Endodermal cell (in vitro differentiated cells): ENCODE measurements around the gene APOC3. TPM values are rescaled to one million over a fixed set of nuclear protein-coding genes. Genes with fewer than 3 reads are reported as not detected.
A peak's percentile ranks its signal among the peaks of the same experiment; 100 is the strongest.

Experiments
- DNase-seq: peaks from one replicate; pipeline ENCODE4 v3.0.0-alpha.2; 2017
- H3K27ac ChIP-seq: 2 replicates; pipeline ENCODE4 v1.5.1; 2013; ENCODE audit warnings: mild to moderate bottlenecking, low read depth, low read length, moderate library complexity
- H3K27me3 ChIP-seq: 2 replicates; pipeline ENCODE4 v1.6.1; 2013; ENCODE audit warnings: mild to moderate bottlenecking, low read length, moderate library complexity; ENCODE audit not compliant: insufficient read depth, control insufficient read depth, poor library complexity, severe bottlenecking
- H3K36me3 ChIP-seq: 2 replicates; pipeline ENCODE4 v1.7.0; 2013; ENCODE audit warnings: mild to moderate bottlenecking, low read length, moderate library complexity; ENCODE audit not compliant: control insufficient read depth, insufficient read depth
- H3K4me1 ChIP-seq: one replicate; pipeline ENCODE4 v1.7.0; 2013; ENCODE audit warnings: low read length; ENCODE audit not compliant: control insufficient read depth, insufficient read depth
- H3K4me3 ChIP-seq: 2 replicates; pipeline ENCODE4 v1.5.1; 2013; ENCODE audit warnings: mild to moderate bottlenecking, low read length, moderate library complexity
- H3K9ac ChIP-seq: 2 replicates; pipeline ENCODE4 v1.6.1; 2013; ENCODE audit warnings: mild to moderate bottlenecking, low read length, moderate library complexity; ENCODE audit not compliant: poor library complexity, severe bottlenecking; ENCODE audit errors: extremely low read depth
- H3K9me3 ChIP-seq: 2 replicates; pipeline ENCODE4 v1.6.1; 2013; ENCODE audit warnings: mild to moderate bottlenecking, low read length, moderate library complexity; ENCODE audit not compliant: control insufficient read depth
- H3K27ac Mint-ChIP-seq: 2 replicates; pipeline ENCODE4 v1.8.0; 2020; ENCODE audit warnings: mixed read lengths
- H3K27me3 Mint-ChIP-seq: 2 replicates; pipeline ENCODE4 v1.8.0; 2021; ENCODE audit warnings: mild to moderate bottlenecking, mixed read lengths; ENCODE audit not compliant: insufficient read depth
- H3K36me3 Mint-ChIP-seq: 2 replicates; pipeline ENCODE4 v1.8.0; 2020; ENCODE audit warnings: low read depth, mixed read lengths
- H3K4me1 Mint-ChIP-seq: 2 replicates; pipeline ENCODE4 v1.8.0; 2020; ENCODE audit warnings: mixed read lengths
- H3K4me3 Mint-ChIP-seq: 2 replicates; pipeline ENCODE4 v1.8.0; 2020; ENCODE audit warnings: mild to moderate bottlenecking, moderate library complexity, mixed read lengths
- H3K9me3 Mint-ChIP-seq: 2 replicates; pipeline ENCODE4 v1.8.0; 2020; ENCODE audit warnings: mild to moderate bottlenecking, mixed read lengths
- CTCF ChIP-seq: fragments of 200-600 bp; sonication (generic); conservative IDR thresholded peaks from 2 replicates; pipeline ENCODE4 v1.5.0; 2021; ENCODE audit warnings: antibody characterized with exemption, mild to moderate bottlenecking
- WGBS, 2 experiments: methylation state at CpG; one replicate each; pipeline versions ENCODE4 v1.1.5 to v1.1.7; 2013; ENCODE audit warnings: missing lambda C conversion rate in 2 of 2, mixed read lengths in 1 of 2; ENCODE audit not compliant: insufficient coverage in 1 of 2, insufficient read length in 1 of 2; 5-methylcytosine and 5-hydroxymethylcytosine counted together
- total RNA-seq, 2 donors: library from RNA; stranded (reverse); fragmentation: NEBNext Ultra II Directional in 1 of 2; extraction: Animal tissue kit (Norgen Biotek cat#: 25700) in 1 of 2; gene quantifications; 2 replicates in 1 of 2; 3 replicates in 1 of 2; pipeline ENCODE4 v1.2.1, GENCODE V29; 2021

Gene APOC3
- total RNA-seq, 2 donors from 2014 or later = not detected

DNA sequence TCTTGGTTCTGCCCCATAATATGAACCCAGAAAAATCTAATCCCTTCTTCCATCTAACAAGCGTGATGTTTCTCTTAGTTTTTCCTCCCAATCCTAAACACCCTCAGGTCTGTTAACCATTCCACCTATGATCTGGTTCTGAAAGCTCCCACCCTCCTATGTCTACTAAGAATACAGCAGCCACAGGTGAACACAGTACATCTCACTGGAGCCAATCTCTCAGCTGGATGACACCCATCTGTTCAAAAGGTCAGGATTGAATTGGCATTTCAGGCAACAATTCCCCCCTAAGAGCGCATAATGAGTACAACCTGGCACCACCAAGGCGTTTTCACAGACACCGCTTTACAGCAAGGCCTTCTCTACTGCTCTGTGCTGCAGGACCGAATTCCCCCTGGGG is 26.7 kb downstream of the APOC3 start:
- whole genome bisulfite sequencing, 2 experiments = 83 to 100% methylated on average over 2 to 5 of the region's 5 CpGs
- Mint-ChIP-seq H3K27me3 (no peaks in the 10 kb centered on the region), H3K4me3 (no peak overlapping the region), H3K36me3 (peaks cover 71% of the 10 kb centered on the region), H3K9me3 (no peaks in the 10 kb centered on the region), H3K27ac (no peak overlapping the region), H3K4me1 (peaks cover 11% of the 10 kb centered on the region)
- Histone ChIP-seq H3K36me3 (peaks cover 72% of the 10 kb centered on the region), H3K4me1 (peaks cover 4% of the 10 kb centered on the region), H3K9me3 (peaks cover 3% of the 10 kb centered on the region), H3K27ac (no peak overlapping the region), H3K27me3 (no peaks in the 10 kb centered on the region), H3K4me3 (no peak overlapping the region), H3K9ac (no peak overlapping the region)
- no peak for TF ChIP-seq CTCF
- no peak for DNase-seq

GRCh38 chr11:116857316-116857715 is 27.6 kb downstream of the APOC3 start:
- peaks cover 3% of the 10 kb centered on the region for H3K9me3 ChIP-seq
- no peak overlapping the region for H3K4me3 ChIP-seq
- peaks cover 80% of the 10 kb centered on the region for H3K36me3 ChIP-seq
- no peak for TF ChIP-seq CTCF
- WGBS, 2 experiments = 95 to 100% methylated on average over 2 of the region's 2 CpGs
- H3K27me3 ChIP-seq = no peaks in the 10 kb centered on the region
- no peak overlapping the region for H3K27ac Mint-ChIP-seq
- DNase-seq = no peak
- H3K4me1 ChIP-seq = peaks cover 4% of the 10 kb centered on the region
- no peak overlapping the region for H3K27ac ChIP-seq
- peaks cover 75% of the 10 kb centered on the region for H3K36me3 Mint-ChIP-seq
- no peak overlapping the region for H3K9ac ChIP-seq
- H3K27me3 Mint-ChIP-seq = no peaks in the 10 kb centered on the region
- no peaks in the 10 kb centered on the region for H3K9me3 Mint-ChIP-seq
- no peak overlapping the region for H3K4me3 Mint-ChIP-seq
- H3K4me1 Mint-ChIP-seq = peaks cover 11% of the 10 kb centered on the region

GRCh38 chr11:116857936-116858335 is 28.2 kb downstream of the APOC3 start:
- no peaks in the 10 kb centered on the region for H3K27me3 Mint-ChIP-seq
- H3K36me3 ChIP-seq = peaks cover 78% of the 10 kb centered on the region
- 94 to 96% methylated on average over 3 to 7 of the region's 7 CpGs for WGBS, 2 experiments
- H3K4me3 ChIP-seq = no peak overlapping the region
- H3K36me3 Mint-ChIP-seq = peaks cover 75% of the 10 kb centered on the region
- H3K4me1 Mint-ChIP-seq = peaks cover 11% of the 10 kb centered on the region
- H3K9me3 Mint-ChIP-seq = no peaks in the 10 kb centered on the region
- H3K4me1 ChIP-seq = peaks cover 4% of the 10 kb centered on the region
- no peak overlapping the region for H3K4me3 Mint-ChIP-seq
- TF ChIP-seq CTCF = no peak
- no peak overlapping the region for H3K27ac ChIP-seq
- no peaks in the 10 kb centered on the region for H3K27me3 ChIP-seq
- peaks cover 3% of the 10 kb centered on the region for H3K9me3 ChIP-seq
- DNase-seq = no peak
- peak overlapping the region; percentile 78 for H3K27ac Mint-ChIP-seq
- no peak overlapping the region for H3K9ac ChIP-seq
